PC-9 (cell line): ENCODE results near the gene OR52D1. TPM values are rescaled to one million over a fixed set of nuclear protein-coding genes. Genes with fewer than 3 reads are reported as not detected.

ENCODE experiments used
- BruUV-seq: library from RNA; stranded (reverse); fragments of 400-500 nt; replicated peaks from 2 replicates; lab custom pipeline; 2021; lab: Mats Ljungman, UMichigan
- CTCF ChIA-PET: fragments of 300-600 bp; sonication (Branson Sonifier 250); formaldehyde crosslinking; loops from one replicate; lab custom pipeline; 2022; ENCODE audit warnings: antibody characterized with exemption; lab: Charles Lee
- POLR2A ChIA-PET: fragments of 300-600 bp; sonication (Branson Sonifier 250); formaldehyde crosslinking; loops from one replicate; lab custom pipeline; 2022; ENCODE audit warnings: antibody characterized with exemption; ENCODE audit not compliant: unreplicated experiment; lab: Charles Lee
- DNase-seq, 2 experiments: peaks; one replicate each; pipeline versions ENCODE4 v3.0.0 to v3.0.0-alpha.2; 2015 to 2022; ENCODE audit warnings: mixed read lengths in 1 of 2
- H2AFZ ChIP-seq: fragments of 200-600 bp; sonication (generic); 2 replicates; pipeline ENCODE4 v1.8.1; 2017; ENCODE audit warnings: antibody characterized with exemption
- H3F3A ChIP-seq: fragments of 200-600 bp; sonication (generic); 2 replicates; pipeline ENCODE4 v1.8.1; 2017; ENCODE audit warnings: antibody characterized with exemption, mild to moderate bottlenecking, low read depth; ENCODE audit not compliant: insufficient read depth
- H3K27ac ChIP-seq: fragments of 200-600 bp; sonication (generic); 2 replicates; pipeline ENCODE4 v1.6.1; 2016; ENCODE audit warnings: mixed run types
- H3K27me3 ChIP-seq: fragments of 200-600 bp; sonication (generic); 2 replicates; pipeline ENCODE4 v1.6.1; 2016; ENCODE audit warnings: low read depth, mixed run types; ENCODE audit not compliant: insufficient read depth
- H3K36me3 ChIP-seq: fragments of 200-600 bp; sonication (generic); 2 replicates; pipeline ENCODE4 v1.6.1; 2016; ENCODE audit warnings: low read depth, mixed run types
- H3K4me1 ChIP-seq: fragments of 200-600 bp; sonication (generic); replicated peaks from 2 replicates; pipeline ENCODE4 v1.6.1; 2016; ENCODE audit warnings: mixed run types; ENCODE audit not compliant: insufficient read depth
- H3K4me2 ChIP-seq: fragments of 200-600 bp; sonication (generic); 2 replicates; pipeline ENCODE4 v1.6.1; 2017; ENCODE audit warnings: mixed run types
- H3K4me3 ChIP-seq: fragments of 200-600 bp; sonication (generic); 2 replicates; pipeline ENCODE4 v1.6.1; 2016; ENCODE audit warnings: mixed run types
- H3K79me2 ChIP-seq: fragments of 200-600 bp; sonication (generic); 2 replicates; pipeline ENCODE4 v1.6.1; 2017; ENCODE audit warnings: low read depth, mixed run types
- H3K9me2 ChIP-seq: fragments of 200-600 bp; sonication (generic); 2 replicates; pipeline ENCODE4 v1.8.1; 2017; ENCODE audit warnings: mild to moderate bottlenecking; ENCODE audit not compliant: insufficient read depth
- H3K9me3 ChIP-seq: fragments of 200-600 bp; sonication (generic); 2 replicates; pipeline ENCODE4 v1.8.1; 2016; ENCODE audit warnings: low read depth; ENCODE audit not compliant: insufficient read depth
- H4K20me1 ChIP-seq: fragments of 200-600 bp; sonication (generic); 2 replicates; pipeline ENCODE4 v1.8.1; 2017; ENCODE audit not compliant: insufficient read depth
- CTCF ChIP-seq: fragments of 200-600 bp; sonication (generic); conservative IDR thresholded peaks from 2 replicates; pipeline ENCODE4 v1.6.1; 2017; ENCODE audit warnings: mixed run types, antibody characterized with exemption, mild to moderate bottlenecking, moderate library complexity
- EZH2 ChIP-seq: fragments of 200-600 bp; sonication (generic); IDR thresholded peaks from 2 replicates; pipeline ENCODE4 v1.8.0; 2017; ENCODE audit warnings: antibody characterized with exemption, low read depth
- intact Hi-C: fragments of 100-400 bp; cut with micrococcal nuclease; formaldehyde crosslinking; loops from one replicate; pipeline ENCODE4 v1.10.0; 2022; ENCODE audit not compliant: unreplicated experiment
- total RNA-seq: library from RNA; stranded (reverse); gene quantifications from 2 replicates; pipeline ENCODE4 v1.2.3, GENCODE V29; 2021

The OR52D1 gene
- total RNA-seq, 1 experiment from 2014 or later, result not detected

GRCh38 chr11:5514841-5515240 is 26.4 kb downstream of the OR52D1 start:
- Histone ChIP-seq H3F3A (no peaks in the 10 kb centered on the region), H3K9me3 (no peaks in the 10 kb centered on the region), H4K20me1 (no peaks in the 10 kb centered on the region), H2AFZ (no peak overlapping the region), H3K4me3 (no peak overlapping the region), H3K4me2 (no peak overlapping the region), H3K4me1 (no peaks in the 10 kb centered on the region), H3K27me3 (no peaks in the 10 kb centered on the region; the same call in 1 of the 2 replicates), H3K36me3 (no peaks in the 10 kb centered on the region), H3K9me2 (no peaks in the 10 kb centered on the region), H3K79me2 (no peaks in the 10 kb centered on the region), H3K27ac (no peak overlapping the region)
- no TSS peak for BruUV-seq
- CTCF ChIA-PET, result no interaction called here
- POLR2A ChIA-PET, result no interaction called here
- intact Hi-C loops, result no loop called here
- TF ChIP-seq CTCF (no peak), EZH2 (no peak)
- no peak for DNase-seq

- Histone ChIP-seq H3K4me1 (no peaks in the 10 kb centered on the region), H3K36me3 (no peaks in the 10 kb centered on the region), H3K9me3 (no peaks in the 10 kb centered on the region), H4K20me1 (no peaks in the 10 kb centered on the region), H3K4me2 (no peak within 1 kb of the TSS), H3K27ac (no peak within 1 kb of the TSS), H2AFZ (no peak within 1 kb of the TSS), H3K27me3 (no peaks in the 10 kb centered on the region; the same call in 1 of the 2 replicates), H3K9me2 (no peaks in the 10 kb centered on the region), H3F3A (no peaks in the 10 kb centered on the region), H3K4me3 (no peak within 1 kb of the TSS), H3K79me2 (no peaks in the 10 kb centered on the region)
- ChIA-PET POLR2A (no interaction called here), CTCF (no interaction called here)
- no peak for DNase-seq
- TF ChIP-seq EZH2 (no peak), CTCF (no peak)
- BruUV-seq, result no TSS peak
- intact Hi-C loops, result no loop called here
Observed at GRCh38 chr11:5516599-5516998, 28.1 kb downstream of the OR52D1 start, which contains the start of gene UBQLNL. Gene UBQLNL (minus strand): TSS chr11:5516699. CDS start chr11:5516441, 258 bp downstream.

GRCh38 chr11:5521540-5521939 is 33.1 kb downstream of the OR52D1 start:
- H4K20me1 ChIP-seq, result no peaks in the 10 kb centered on the region
- H3K4me3 ChIP-seq, result no peak overlapping the region
- no peak for TF ChIP-seq CTCF
- no peak for TF ChIP-seq EZH2
- H3K4me1 ChIP-seq, result no peaks in the 10 kb centered on the region
- CTCF ChIA-PET, result no interaction called here
- POLR2A ChIA-PET, result no interaction called here
- H3K9me2 ChIP-seq, result no peaks in the 10 kb centered on the region
- H3F3A ChIP-seq, result no peaks in the 10 kb centered on the region
- H3K4me2 ChIP-seq, result no peak overlapping the region
- H3K27me3 ChIP-seq, result peaks cover 10% of the 10 kb centered on the region
- H3K27ac ChIP-seq, result no peak overlapping the region
- H2AFZ ChIP-seq, result no peak overlapping the region
- intact Hi-C loops, result no loop called here
- H3K36me3 ChIP-seq, result no peaks in the 10 kb centered on the region
- no peaks in the 10 kb centered on the region for H3K79me2 ChIP-seq
- no TSS peak for BruUV-seq
- no peak for DNase-seq
- H3K9me3 ChIP-seq, result no peaks in the 10 kb centered on the region
